Upper lobe of right lung (tissue), 1 donor: ENCODE measurements around the gene CYP2C19. TPM values are rescaled to one million over a fixed set of nuclear protein-coding genes. Genes with fewer than 3 reads are reported as not detected.

Experiments used
- ATAC-seq: fragments of 200-7000 bp; cut with Tn5 transposase; one replicate; pipeline ENCODE4 v1.9.1; 2020; ENCODE audit warnings: mild to moderate bottlenecking, moderate library complexity
- DNase-seq: peaks from one replicate; pipeline ENCODE4 v3.0.0-alpha.2; 2020
- H3K27ac ChIP-seq: fragments of 200-600 bp; one replicate; pipeline ENCODE4 v1.8.0; 2022
- H3K27me3 ChIP-seq: fragments of 200-600 bp; one replicate; pipeline ENCODE4 v1.8.0; 2022; ENCODE audit warnings: mild to moderate bottlenecking
- H3K36me3 ChIP-seq: fragments of 200-600 bp; one replicate; pipeline ENCODE4 v1.8.0; 2022
- H3K4me1 ChIP-seq: fragments of 200-600 bp; one replicate; pipeline ENCODE4 v1.8.0; 2022
- H3K4me3 ChIP-seq: fragments of 200-600 bp; one replicate; pipeline ENCODE4 v1.8.0; 2022; ENCODE audit warnings: mild to moderate bottlenecking
- H3K9me3 ChIP-seq: fragments of 200-600 bp; one replicate; pipeline ENCODE4 v1.8.0; 2022
- intact Hi-C: fragments of 100-400 bp; cut with DNase I; formaldehyde crosslinking; loops from one replicate; pipeline ENCODE4 v1.11.0; 2022
- total RNA-seq: library from RNA; stranded (reverse); fragmentation: NEBNext Ultra II Directional; extraction: Animal tissue kit (Norgen Biotek cat#: 25700); gene quantifications from one replicate; pipeline ENCODE4 v1.2.1, GENCODE V29; 2021
- TF ChIP-seq, protein P1 (sequence below): fragments of 200-600 bp; IDR thresholded peaks from one replicate; pipeline ENCODE4 v1.8.0; 2022; ENCODE audit warnings: antibody characterized with exemption
- donor health status: DM: no; HTN: yes; CAD: no; lungs with severe emphysema.

The CYP2C19 gene
- total RNA-seq, 1 donor from 2014 or later = not detected

DNA sequence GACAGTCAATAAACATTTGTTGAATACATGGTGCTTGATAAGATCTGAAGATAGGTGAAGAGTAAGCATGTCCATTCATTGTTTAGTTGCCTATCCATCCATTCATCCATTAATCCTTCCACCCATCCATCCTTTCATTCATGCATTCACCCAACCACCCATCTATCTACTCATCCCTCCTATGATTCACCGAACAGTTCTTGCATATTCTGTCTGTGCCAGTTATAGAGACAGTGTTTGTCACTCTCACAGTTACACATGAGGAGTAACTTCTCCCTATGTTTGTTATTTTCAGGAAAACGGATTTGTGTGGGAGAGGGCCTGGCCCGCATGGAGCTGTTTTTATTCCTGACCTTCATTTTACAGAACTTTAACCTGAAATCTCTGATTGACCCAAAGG, 90.0 kb downstream of the CYP2C19 start:
- TF ChIP-seq, protein P1, sequence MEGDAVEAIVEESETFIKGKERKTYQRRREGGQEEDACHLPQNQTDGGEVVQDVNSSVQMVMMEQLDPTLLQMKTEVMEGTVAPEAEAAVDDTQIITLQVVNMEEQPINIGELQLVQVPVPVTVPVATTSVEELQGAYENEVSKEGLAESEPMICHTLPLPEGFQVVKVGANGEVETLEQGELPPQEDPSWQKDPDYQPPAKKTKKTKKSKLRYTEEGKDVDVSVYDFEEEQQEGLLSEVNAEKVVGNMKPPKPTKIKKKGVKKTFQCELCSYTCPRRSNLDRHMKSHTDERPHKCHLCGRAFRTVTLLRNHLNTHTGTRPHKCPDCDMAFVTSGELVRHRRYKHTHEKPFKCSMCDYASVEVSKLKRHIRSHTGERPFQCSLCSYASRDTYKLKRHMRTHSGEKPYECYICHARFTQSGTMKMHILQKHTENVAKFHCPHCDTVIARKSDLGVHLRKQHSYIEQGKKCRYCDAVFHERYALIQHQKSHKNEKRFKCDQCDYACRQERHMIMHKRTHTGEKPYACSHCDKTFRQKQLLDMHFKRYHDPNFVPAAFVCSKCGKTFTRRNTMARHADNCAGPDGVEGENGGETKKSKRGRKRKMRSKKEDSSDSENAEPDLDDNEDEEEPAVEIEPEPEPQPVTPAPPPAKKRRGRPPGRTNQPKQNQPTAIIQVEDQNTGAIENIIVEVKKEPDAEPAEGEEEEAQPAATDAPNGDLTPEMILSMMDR = no peak
- no peak overlapping the region for H3K27ac ChIP-seq
- H3K36me3 ChIP-seq = no peaks in the 10 kb centered on the region
- H3K27me3 ChIP-seq = no peaks in the 10 kb centered on the region
- H3K9me3 ChIP-seq = no peaks in the 10 kb centered on the region
- no peak for DNase-seq
- intact Hi-C loops = no loop called here
- no peaks in the 10 kb centered on the region for H3K4me1 ChIP-seq
- no peak overlapping the region for H3K4me3 ChIP-seq
- no peak for ATAC-seq

DNA sequence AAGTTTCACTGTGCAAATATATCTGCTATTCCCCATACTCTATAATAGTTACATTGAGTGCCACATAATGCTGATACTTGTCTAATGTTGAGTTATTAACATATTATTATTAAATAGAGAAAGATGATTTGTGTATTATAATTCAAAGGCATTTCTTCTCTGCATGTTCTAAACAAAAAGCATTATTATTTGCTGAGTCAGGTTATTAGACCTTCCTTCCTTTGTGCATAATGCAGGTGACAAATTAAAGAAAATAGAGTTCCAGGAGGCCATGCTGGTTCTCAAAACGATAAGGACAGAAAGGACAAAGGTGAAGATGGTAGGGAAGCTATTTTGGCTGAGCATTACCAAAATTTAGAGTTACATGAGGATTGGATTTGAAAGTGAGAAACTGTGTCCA, 90.6 kb downstream of the CYP2C19 start:
- H3K36me3 ChIP-seq = no peaks in the 10 kb centered on the region
- TF ChIP-seq, protein P1 = no peak
- no peaks in the 10 kb centered on the region for H3K4me1 ChIP-seq
- DNase-seq (no peak), ATAC-seq (no peak)
- no peaks in the 10 kb centered on the region for H3K27me3 ChIP-seq
- no peak overlapping the region for H3K4me3 ChIP-seq
- H3K9me3 ChIP-seq = no peaks in the 10 kb centered on the region
- no peak overlapping the region for H3K27ac ChIP-seq
- intact Hi-C loops = no loop called here

DNA sequence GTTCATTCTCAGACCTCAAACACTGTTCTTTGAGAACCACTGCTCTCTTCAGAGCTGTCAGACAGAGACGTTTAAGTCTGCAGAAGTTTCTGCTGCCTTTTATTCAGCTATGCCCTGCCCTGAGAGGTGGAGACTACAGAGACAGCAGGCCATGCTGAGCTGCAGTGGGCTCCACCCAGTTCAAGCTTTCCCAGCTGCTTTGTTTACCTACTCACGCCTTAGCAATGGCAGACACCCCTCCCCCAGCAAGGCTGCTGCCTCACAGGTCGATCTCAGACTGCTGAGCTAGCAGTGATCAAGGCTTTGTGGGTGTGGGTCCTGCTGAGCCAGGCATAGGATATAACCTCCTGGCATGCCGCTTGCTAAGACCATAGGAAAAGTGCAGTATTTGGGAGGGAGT, 95.5 kb downstream of the CYP2C19 start:
- no peaks in the 10 kb centered on the region for H3K36me3 ChIP-seq
- no peaks in the 10 kb centered on the region for H3K27me3 ChIP-seq

DNA sequence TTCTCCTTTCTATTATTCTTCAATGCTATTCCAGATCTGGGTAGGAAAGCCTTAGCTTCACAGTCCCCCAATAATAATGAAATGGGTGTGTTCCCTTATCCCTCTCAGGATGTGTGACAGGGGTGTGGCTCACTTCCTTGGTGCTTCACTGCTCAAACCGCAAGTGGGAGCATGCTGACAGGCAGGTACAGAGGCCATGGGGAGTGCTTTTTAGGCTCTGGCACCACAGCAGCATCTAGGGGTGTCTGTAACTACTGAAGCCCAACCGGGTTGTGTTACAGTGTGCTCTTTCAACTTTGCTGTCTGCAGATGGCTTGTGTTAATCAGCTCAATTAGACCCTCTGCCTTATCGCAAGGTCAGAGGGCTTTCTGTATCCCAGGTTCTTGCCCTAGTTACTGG, 96.6 kb downstream of the CYP2C19 start:
- Histone ChIP-seq H3K4me3 (no peak overlapping the region), H3K36me3 (no peaks in the 10 kb centered on the region), H3K27me3 (no peaks in the 10 kb centered on the region), H3K9me3 (no peaks in the 10 kb centered on the region), H3K27ac (no peak overlapping the region), H3K4me1 (no peaks in the 10 kb centered on the region)
- TF ChIP-seq, protein P1 = no peak
- ATAC-seq = no peak
- intact Hi-C loops = no loop called here
- DNase-seq = no peak

More for the DNA sequence above, 95.5 kb downstream of the CYP2C19 start:
- ATAC-seq (no peak), DNase-seq (no peak)
- no peaks in the 10 kb centered on the region for H3K9me3 ChIP-seq
- no peaks in the 10 kb centered on the region for H3K4me1 ChIP-seq
- intact Hi-C loops = no loop called here
- no peak overlapping the region for H3K27ac ChIP-seq
- TF ChIP-seq, protein P1 = no peak
- no peak overlapping the region for H3K4me3 ChIP-seq

DNA sequence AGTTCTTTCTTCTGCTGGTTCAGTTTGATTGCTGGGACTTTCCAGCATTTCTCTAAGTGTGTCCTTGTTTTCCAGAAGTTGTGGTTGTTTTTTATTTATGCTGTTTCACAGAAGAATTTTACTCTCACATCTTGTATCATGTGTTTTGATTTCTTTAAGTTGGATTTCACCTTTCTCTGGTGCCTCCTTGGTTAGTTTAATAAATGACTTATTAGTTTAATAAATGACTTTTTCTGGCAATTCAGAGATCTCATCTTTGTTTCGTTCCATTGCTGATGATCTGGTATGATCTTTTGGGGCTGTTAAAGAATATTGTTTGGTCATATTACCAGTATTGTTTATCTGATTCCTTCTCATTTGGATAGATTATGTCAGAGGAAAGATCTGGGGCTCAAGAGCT, 116.2 kb downstream of the CYP2C19 start:
- no peaks in the 10 kb centered on the region for H3K4me1 ChIP-seq
- no peak overlapping the region for H3K4me3 ChIP-seq
- ATAC-seq = no peak
- no peak for DNase-seq
- no peaks in the 10 kb centered on the region for H3K9me3 ChIP-seq
- H3K27ac ChIP-seq = no peak overlapping the region
- H3K36me3 ChIP-seq = no peaks in the 10 kb centered on the region
- no peaks in the 10 kb centered on the region for H3K27me3 ChIP-seq
- intact Hi-C loops = no loop called here
- TF ChIP-seq, protein P1 = no peak

DNA sequence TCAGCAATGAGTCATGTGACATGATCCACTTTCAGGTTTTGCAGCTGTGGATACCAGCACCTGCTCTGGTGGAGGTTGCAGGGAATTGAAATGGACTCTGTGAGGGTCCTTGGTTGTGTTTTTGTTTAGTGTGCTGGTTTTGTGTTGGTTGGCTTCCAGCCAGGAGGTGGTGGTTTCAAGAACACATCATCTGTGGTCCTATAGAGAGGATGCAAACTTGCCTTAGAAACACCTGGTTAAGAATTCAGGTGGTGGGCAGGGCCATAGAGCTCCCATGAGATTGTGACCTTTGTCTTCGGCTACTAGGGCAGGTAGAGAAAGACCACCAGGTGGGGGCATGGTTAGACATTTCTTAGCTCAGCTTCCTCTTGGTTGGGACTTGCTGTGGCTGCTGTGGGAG, 116.7 kb downstream of the CYP2C19 start:
- Histone ChIP-seq H3K27ac (no peak overlapping the region), H3K4me1 (no peaks in the 10 kb centered on the region), H3K36me3 (no peaks in the 10 kb centered on the region), H3K9me3 (no peaks in the 10 kb centered on the region), H3K4me3 (no peak overlapping the region), H3K27me3 (no peaks in the 10 kb centered on the region)
- intact Hi-C loops = no loop called here
- no peak for ATAC-seq
- TF ChIP-seq, protein P1 = no peak
- DNase-seq = no peak
